ENCODE data around the gene ROBO1. TPM values are rescaled to one million over a fixed set of nuclear protein-coding genes. Genes with fewer than 3 reads are reported as not detected.
"Not testable (repeated sequence)": the region's sequence is repeated elsewhere in the genome, so short reads cannot be mapped to it uniquely, and the experiment has no call there.

Gene ROBO1
- total RNA-seq, 1 donor from 2014 or later, result 19.4 TPM

DNA sequence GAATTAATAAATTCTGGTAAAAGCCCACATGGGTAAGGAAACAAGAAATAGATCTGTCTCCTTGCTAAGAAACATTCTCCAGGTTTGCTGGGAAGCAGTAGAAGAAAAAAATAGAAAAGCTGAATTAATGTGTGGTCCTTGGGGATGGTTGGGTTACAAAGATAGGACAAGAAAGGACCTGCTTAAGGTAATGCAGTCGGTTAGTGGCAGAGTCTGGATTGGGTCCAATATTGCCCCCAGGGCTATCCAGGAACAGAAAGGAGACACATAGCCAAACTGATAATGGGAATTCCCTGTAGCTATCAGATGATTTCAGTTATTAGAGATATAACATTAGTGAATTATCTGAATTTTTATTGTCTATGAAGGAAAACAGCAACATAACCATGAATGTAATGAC is 584.3 kb downstream of the ROBO1 start:
- DNase-seq (ENCODE audit: low read depth), result no peak
- no peak overlapping the region for H3K4me3 ChIP-seq (ENCODE audit: low read depth, low read length)
- TF ChIP-seq CTCF (conservative IDR thresholded peaks at IDR 0.05; ENCODE audit: low read depth, low read length), result no peak

DNA sequence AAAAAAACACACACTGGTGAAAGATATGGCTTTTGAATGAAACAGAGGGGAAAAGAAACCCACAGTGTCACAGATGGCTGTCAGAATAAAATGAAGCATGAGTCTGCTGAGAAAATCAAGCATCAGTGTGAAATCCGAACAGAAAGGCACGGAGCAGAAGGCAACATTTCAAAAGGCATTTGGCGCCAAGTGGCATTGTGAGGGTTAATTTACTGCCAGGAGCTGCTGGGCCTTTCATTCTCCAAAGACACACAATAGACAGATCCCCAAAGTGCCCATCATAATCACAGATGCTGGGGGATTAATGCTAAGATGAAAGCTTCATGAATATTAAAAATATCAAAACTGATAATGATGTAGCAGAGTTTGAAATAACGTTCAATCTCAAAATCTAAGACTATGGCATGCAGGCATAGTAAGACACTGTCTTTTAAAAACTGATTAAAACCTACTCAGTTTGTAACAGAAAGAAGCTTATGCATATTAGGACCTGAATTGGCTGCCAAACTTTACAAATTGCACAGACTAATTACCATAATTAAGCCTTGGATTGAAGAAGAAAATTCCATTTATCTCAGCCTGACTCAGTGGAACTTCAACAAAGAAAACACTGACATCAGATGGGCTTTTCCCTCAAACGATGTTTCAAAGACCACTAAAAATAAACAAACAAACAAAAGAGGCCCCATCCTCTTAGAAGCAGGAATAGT is 589.2 kb downstream of the ROBO1 start:
- no peak for TF ChIP-seq CTCF (conservative IDR thresholded peaks at IDR 0.05; ENCODE audit: low read depth, low read length)
- no peak for DNase-seq (ENCODE audit: low read depth)
- no peak overlapping the region for H3K4me3 ChIP-seq (ENCODE audit: low read depth, low read length)

GRCh38 chr3:79175870-79176269 is 591.9 kb downstream of the ROBO1 start:
- no peak overlapping the region for H3K4me3 ChIP-seq (ENCODE audit: low read depth, low read length)
- TF ChIP-seq CTCF (conservative IDR thresholded peaks at IDR 0.05; ENCODE audit: low read depth, low read length), result no peak
- no peak for DNase-seq (ENCODE audit: low read depth)

- DNase-seq (ENCODE audit: low read depth); H3K4me3 ChIP-seq (ENCODE audit: low read depth, low read length): not testable (repeated sequence)
These were observed 594.5 kb downstream of the ROBO1 start for GRCh38 chr3:79173259-79173658.

DNA sequence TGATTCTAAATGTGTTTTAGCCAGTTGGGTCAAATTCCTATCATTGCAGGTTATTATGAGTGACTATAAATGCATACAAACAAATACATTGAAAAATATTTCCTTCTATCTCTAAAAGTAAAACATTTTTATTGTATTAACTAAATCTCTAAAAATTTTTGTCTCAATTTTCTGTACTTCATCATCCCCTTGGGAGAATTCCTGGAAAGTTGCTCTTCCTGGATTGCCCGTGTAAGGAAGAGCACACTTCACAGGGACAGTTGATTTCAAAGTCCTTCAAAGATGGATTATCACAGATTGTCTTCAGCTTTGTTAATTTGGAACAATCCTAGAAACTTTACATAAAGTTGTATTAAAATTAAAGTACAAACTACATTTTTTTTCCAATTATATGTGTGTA is 595.6 kb downstream of the ROBO1 start:
- no peak for TF ChIP-seq CTCF (conservative IDR thresholded peaks at IDR 0.05; ENCODE audit: low read depth, low read length)
- H3K4me3 ChIP-seq (ENCODE audit: low read depth, low read length), result no peak overlapping the region
- DNase-seq (ENCODE audit: low read depth), result no peak

DNA sequence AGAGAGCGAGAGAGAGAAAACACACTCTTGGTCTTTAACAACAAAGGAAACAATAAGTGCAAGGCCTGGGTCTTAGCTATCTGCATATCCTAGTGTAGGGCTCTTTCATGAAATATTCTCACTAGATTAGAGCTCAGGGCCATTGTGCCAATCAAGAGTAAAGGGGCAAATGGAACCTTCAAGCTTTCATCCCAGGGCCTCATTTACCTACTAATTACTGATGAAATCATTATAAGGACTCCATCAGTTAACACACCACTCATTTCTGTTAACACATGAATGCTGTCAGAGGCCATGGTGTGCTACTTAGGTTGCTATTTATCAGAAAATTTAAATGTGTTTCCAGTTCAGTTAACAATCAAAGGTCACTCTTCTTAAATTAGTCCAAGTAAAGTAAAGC is 597.8 kb downstream of the ROBO1 start:
- H3K4me3 ChIP-seq (ENCODE audit: low read depth, low read length), result no peak overlapping the region
- TF ChIP-seq CTCF (conservative IDR thresholded peaks at IDR 0.05; ENCODE audit: low read depth, low read length), result no peak
- DNase-seq (ENCODE audit: low read depth), result no peak

GRCh38 chr3:79167651-79168416 is 600.0 kb downstream of the ROBO1 start:
- H3K4me3 ChIP-seq (ENCODE audit: low read depth, low read length), result no peak overlapping the region
- TF ChIP-seq CTCF (conservative IDR thresholded peaks at IDR 0.05; ENCODE audit: low read depth, low read length), result no peak
- no peak for DNase-seq (ENCODE audit: low read depth)

Measured in epithelial cell of proximal tubule (primary cell).